Stimulated activated CD4-positive, alpha-beta T cell treated with anti-CD3 and anti-CD28 coated beads, Interleukin-4, amount 100 ng/mL, for 48 hours (primary cell): ENCODE results near the gene UBAP1L.
"Not testable (repeated sequence)": the region's sequence is repeated elsewhere in the genome, so short reads cannot be mapped to it uniquely, and the experiment has no call there.

Source experiments
- DNase-seq, 2 donors: peaks; one replicate each; pipeline ENCODE4 v3.0.0-alpha.2; 2020; ENCODE audit warnings: low read depth in 2 of 2

UBAP1L gene

GRCh38 chr15:65115086-65115485, at the start of gene UBAP1L:
TSS of gene UBAP1L (minus strand) at chr15:65115200. CDS start at chr15:65106215, 8,985 bp downstream.
- DNase-seq = no peak

DNA sequence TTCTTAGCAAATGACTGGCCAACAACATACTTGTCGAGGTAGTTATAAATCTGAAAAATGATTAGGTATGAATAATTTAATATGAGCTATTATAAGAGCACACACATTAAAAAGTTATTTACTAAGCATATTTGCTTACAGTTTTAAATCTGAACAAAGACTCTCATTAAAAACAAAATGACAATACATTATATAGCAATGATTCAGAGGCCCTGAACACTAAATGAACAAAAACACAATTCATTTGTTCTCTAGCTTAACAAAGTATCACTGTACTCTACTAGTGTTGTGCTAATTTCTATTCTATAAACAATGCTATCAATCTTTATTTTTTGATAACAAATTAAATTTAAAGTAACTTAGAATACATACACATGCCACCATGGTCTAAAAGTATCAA, 49.1 kb upstream of the UBAP1L start:
- no peak for DNase-seq

- DNase-seq = no peak
Measured at GRCh38 chr15:65163041-65163440, 48.0 kb upstream of the UBAP1L start.

DNA sequence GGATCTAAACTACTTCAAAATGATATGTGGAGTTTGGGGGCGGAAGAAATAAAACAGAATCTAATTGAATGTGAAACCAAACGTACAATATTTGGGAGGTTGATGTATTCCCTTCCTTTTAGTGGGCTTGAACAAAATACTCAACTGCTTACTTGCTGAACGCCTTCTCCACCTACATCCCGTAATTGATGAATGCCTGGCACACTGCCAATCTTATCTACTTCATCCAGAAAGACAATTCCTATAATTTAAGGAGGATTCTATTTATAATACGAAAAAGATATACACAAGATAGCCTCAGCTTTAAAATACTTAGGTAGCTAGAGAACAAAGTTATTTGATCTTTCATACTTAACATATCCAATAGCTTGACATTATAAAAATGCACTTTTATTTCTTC, 41.7 kb upstream of the UBAP1L start:
- no peak for DNase-seq

GRCh38 chr15:65154720-65155119, 39.7 kb upstream of the UBAP1L start:
- no peak for DNase-seq

DNA sequence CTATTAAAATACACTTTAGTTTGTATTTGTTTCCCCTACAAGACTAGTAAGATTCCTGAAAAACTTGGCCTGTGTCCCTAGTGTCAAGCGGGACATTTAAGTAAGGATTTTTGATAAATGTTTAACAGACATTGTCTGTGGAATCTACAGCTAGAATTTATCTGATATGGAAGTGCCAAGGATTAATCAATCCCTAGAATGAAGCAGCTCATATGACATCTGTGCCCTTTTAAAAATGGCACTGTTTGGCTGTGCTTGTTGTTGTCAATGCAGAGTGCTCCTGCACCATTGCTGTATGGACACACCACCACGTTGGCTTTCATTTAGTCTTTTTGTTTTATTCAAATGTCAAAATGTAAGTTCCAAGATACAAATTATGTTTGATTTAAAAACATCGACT, 32.9 kb upstream of the UBAP1L start:
- no peak for DNase-seq

GRCh38 chr15:65146438-65146837, 31.4 kb upstream of the UBAP1L start:
- DNase-seq = no peak

DNA sequence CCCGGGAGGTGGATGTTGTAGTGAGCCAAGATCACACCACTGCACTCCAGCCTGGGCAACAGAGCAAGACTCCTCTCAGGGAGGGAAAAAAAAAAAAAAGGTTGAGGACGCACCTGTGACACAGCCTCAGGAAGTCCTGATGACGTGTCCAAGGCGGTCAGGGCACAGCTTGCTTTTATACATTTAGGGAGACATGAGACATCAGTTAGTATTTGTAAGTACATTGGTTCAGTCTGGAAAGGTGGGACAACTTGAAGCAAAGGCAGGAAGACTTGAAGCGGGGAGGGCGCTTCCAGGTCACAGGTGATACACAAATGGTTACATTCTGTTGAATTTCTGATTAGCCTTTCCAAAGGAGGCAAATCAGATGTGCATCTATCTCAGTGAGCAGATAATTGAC, 23.6 kb upstream of the UBAP1L start:
- DNase-seq = not testable (repeated sequence)

DNA sequence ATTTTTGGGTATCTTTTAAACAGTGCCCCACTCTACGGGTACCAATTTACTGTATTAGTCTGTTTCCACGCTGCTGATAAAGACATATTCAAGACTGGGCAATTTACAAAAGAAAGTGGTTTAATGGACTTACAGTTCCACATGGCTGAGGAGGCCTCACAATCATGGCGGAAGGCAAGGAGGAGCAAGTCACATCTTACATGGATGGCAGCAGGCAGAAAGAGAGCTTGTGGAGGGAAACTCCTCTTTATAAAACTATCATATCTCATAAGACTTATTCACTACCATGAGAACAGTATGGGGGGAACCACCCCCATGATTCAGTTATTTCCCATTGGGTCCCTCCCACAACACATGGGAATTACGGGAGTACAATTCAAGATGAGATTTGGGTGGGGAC, 22.9 kb upstream of the UBAP1L start:
- DNase-seq = not testable (repeated sequence)

- DNase-seq = not testable (repeated sequence)
Measured at GRCh38 chr15:65137089-65137488, 22.1 kb upstream of the UBAP1L start.

- DNase-seq = no peak
Measured at GRCh38 chr15:65134538-65134937, 19.5 kb upstream of the UBAP1L start.

- peak; percentile 66 to 77 for DNase-seq
Measured at GRCh38 chr15:65133548-65134200, 18.7 kb upstream of the UBAP1L start, which contains the start of gene PDCD7. TSS of gene PDCD7 (minus strand) at chr15:65133808. CDS start at chr15:65133781, 27 bp downstream.

- DNase-seq = peak in 1 of 2 donors; percentile 7
Measured at GRCh38 chr15:65132878-65133547, 18.0 kb upstream of the UBAP1L start.

GRCh38 chr15:65130941-65131340, 15.9 kb upstream of the UBAP1L start:
- no peak for DNase-seq

GRCh38 chr15:65115542-65115941, 542 bp upstream of the UBAP1L start:
- no peak for DNase-seq

- DNase-seq = no peak
Measured at GRCh38 chr15:65110676-65111292, 4.2 kb downstream of the UBAP1L start.

DNA sequence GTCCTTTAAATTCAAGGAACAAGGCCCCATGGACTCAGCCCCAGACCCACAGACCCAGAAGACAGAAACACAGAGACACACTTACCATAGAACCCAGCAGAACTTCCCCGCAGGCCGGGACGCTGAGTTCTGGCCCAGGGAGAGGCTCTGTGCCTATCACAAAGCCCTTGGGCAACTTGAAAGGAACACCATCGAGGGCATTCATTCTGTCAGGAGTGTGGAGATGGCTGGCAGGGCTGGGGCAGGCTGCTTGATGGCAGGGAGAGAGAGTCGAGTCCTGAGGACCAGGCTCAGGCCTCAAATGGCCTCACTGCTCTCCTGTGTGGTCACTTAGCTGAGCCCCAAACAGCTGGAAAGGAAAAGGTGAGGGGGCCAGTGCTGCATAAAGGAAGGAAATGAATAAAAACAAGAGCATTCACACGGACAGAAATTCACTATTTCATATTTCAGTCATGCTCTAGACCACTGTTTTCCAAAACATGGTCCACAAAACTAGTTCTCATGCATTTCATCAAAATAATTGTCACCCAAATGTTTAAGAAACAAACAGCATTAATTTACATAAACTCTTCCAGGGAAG, 8.9 kb downstream of the UBAP1L start:
- DNase-seq = no peak

GRCh38 chr15:65105038-65105437, 10.0 kb downstream of the UBAP1L start:
- DNase-seq = no peak

DNA sequence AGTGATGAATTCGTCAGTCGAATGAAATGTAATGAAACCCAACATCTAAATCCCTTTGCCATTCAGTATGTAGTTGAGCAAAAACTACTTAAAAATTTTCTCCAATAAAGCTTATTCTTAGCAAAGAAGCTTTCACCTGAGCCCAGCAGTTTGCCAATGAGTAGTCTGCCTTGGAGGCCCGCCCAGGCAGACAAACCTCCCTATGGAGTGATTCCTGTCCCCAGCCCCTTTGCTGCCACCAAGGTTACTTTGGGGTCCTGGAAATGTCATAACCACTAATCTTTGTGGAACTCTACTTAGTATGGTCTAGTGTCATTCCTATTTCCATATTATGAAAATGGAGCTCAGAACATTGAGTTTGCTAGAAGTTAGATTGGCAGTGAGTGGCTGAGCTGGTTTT, 12.1 kb downstream of the UBAP1L start:
- no peak for DNase-seq

GRCh38 chr15:65101891-65102708, 12.9 kb downstream of the UBAP1L start:
- DNase-seq = no peak

DNA sequence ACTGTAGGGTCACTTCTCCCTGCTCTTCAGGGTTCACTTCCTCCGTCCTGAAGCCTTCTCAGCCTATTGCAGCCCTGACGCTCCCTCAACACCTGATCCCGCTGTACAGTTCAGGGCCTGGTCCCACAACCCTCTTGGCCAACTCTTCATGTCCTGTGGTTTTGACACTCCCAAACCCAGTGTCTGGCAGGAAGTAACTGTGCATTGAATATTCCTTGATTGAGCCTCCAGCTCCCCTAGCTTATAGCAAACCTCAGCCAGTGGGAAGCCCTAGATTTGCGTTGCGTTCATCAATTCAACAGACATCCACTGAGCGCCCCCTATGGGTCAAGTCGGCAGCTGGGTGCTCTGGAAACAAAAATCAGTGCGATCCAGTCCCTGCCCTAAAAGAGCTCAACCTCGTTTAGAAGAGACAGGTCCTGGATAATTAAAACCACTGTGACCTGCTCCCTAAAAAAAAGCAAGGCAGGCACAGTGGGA, 13.5 kb downstream of the UBAP1L start:
- DNase-seq = peak; percentile 53 to 58

DNA sequence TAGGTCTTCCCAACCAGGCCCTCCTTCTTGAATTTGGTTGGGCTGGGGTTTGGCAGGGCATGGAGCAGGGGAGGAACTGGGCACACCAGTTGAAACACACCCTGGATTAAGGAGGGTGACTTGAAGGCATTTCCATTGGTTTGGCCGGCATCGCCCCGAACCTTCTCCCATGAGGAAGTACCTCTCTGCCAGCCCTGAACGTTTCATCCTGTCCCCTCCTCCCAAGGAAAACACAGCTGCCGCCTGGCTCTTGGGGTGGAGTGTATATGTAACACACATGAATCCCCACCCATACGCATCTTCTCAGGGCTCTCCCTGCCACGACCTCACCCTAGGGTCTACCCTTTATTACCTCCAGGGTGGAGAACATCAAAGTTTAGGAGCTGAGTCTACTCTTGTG, 14.6 kb downstream of the UBAP1L start:
- DNase-seq = no peak
